Natural killer cell treated with Interleukin-12 subunit alpha and Interleukin-12 subunit beta and Interleukin-15 and Interleukin-18, amount 100 ng/mL, for 72 hours (primary cell): ENCODE results near the gene TPRA1. TPM values are rescaled to one million over a fixed set of nuclear protein-coding genes. Genes with fewer than 3 reads are reported as not detected.
"Not testable (repeated sequence)": the region's sequence is repeated elsewhere in the genome, so short reads cannot be mapped to it uniquely, and the experiment has no call there.

Experiments
- ATAC-seq, 2 donors: fragments of 150-1000 bp; cut with Tn5 transposase in 1 of 2; sonication (Bioruptor Pico), chemical (Tn5 transposase) in 1 of 2; 2 replicates each; pipeline ENCODE4 v1.10.0; 2021
- DNase-seq: peaks from one replicate; pipeline ENCODE4 v3.0.0; 2022; ENCODE audit warnings: low spot score
- H3K27ac Mint-ChIP-seq, 2 donors: 1 replicate in 1 of 2; 2 replicates in 1 of 2; pipeline ENCODE4 v1.8.0; 2022; ENCODE audit warnings: mixed read lengths in 2 of 2, mild to moderate bottlenecking in 1 of 2, moderate library complexity in 1 of 2
- H3K27me3 Mint-ChIP-seq, 2 donors: 1 replicate in 1 of 2; 2 replicates in 1 of 2; pipeline ENCODE4 v1.8.0; 2022; ENCODE audit warnings: mixed read lengths in 2 of 2
- H3K36me3 Mint-ChIP-seq: one replicate; pipeline ENCODE4 v1.8.0; 2022; ENCODE audit warnings: mixed read lengths
- H3K4me1 Mint-ChIP-seq, 2 donors: 1 replicate in 1 of 2; 2 replicates in 1 of 2; pipeline ENCODE4 v1.8.0; 2022; ENCODE audit warnings: low read depth in 2 of 2, mixed read lengths in 2 of 2, mild to moderate bottlenecking in 1 of 2
- H3K4me3 Mint-ChIP-seq: one replicate; pipeline ENCODE4 v1.8.0; 2022; ENCODE audit warnings: mixed read lengths
- H3K9me3 Mint-ChIP-seq: 2 replicates; pipeline ENCODE4 v1.8.0; 2022; ENCODE audit warnings: mixed read lengths
- total RNA-seq, 2 donors: library from RNA; stranded (reverse); gene quantifications; one replicate each; pipeline ENCODE4 v1.2.3, GENCODE V29; 2022

TPRA1 gene
- total RNA-seq, 2 donors from 2014 or later: 29.4 to 54.9 TPM

DNA sequence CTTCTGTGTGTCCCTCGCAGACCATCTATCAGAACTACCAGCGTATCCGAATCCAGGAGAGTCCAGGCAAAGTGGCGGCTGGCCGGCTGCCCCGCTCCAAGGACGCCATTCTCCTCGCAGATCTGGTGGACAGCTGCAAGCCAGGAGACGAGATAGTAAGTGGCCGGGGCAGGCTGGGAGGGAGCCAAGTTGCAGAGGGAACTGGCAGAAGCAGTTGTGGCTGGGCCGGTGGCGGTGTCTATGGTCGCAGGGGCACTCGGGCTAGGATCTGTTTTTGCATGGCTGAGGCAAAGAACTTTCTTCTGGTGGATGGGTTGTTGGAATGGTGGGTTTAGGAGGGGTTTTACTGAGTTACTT is 17.8 kb upstream of the TPRA1 start:
- no peak overlapping the region for H3K27ac Mint-ChIP-seq
- peaks cover 33% of the 10 kb centered on the region for H3K36me3 Mint-ChIP-seq

DNA sequence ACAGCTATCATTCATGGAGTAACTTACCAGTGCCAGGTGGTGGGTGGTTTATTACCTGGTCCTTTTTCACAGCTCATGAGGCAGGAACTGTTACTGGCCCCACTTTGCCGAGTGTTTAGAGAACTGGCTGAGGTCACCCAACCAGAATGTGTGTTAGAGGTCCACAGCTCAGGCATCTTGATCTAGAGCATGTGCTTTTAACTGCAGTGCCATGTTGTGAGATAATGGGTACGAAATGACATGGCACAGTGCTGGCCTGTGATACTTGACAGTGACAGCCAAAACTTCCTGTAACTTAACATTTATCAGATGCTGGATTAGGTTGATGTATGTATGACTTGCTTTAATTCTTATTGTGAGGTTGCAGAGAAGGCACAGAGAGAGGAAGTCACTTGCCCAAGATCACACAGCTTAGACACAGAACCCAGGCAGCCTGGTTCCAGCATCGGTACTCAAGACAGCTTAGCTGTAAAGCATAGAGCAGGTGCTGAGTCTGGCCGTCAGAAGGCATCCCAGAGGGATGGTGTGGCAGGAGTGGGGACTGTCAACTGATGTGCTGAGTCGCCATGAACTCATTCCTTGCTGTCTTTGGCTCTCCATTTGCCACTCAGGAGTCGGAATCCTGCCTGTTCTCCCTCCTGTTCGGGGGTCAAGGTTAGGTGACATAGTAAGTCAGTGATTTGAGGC is 17.3 kb upstream of the TPRA1 start:
- Mint-ChIP-seq H3K4me3 (no peak overlapping the region), H3K9me3 (no peaks in the 10 kb centered on the region), H3K4me1 (peaks cover 0 to 9% of the 10 kb centered on the region in 2 donors), H3K27me3 (no peaks in the 10 kb centered on the region), H3K36me3 (peaks cover 33% of the 10 kb centered on the region), H3K27ac (no peak overlapping the region)
- ATAC-seq: no peak
- DNase-seq: no peak

More for the DNA sequence above, 17.8 kb upstream of the TPRA1 start:
- ATAC-seq: no peak
- no peak for DNase-seq
- Mint-ChIP-seq H3K27me3 (no peaks in the 10 kb centered on the region), H3K4me3 (no peak overlapping the region), H3K4me1 (peaks cover 0 to 13% of the 10 kb centered on the region in 2 donors), H3K9me3 (no peaks in the 10 kb centered on the region)

DNA sequence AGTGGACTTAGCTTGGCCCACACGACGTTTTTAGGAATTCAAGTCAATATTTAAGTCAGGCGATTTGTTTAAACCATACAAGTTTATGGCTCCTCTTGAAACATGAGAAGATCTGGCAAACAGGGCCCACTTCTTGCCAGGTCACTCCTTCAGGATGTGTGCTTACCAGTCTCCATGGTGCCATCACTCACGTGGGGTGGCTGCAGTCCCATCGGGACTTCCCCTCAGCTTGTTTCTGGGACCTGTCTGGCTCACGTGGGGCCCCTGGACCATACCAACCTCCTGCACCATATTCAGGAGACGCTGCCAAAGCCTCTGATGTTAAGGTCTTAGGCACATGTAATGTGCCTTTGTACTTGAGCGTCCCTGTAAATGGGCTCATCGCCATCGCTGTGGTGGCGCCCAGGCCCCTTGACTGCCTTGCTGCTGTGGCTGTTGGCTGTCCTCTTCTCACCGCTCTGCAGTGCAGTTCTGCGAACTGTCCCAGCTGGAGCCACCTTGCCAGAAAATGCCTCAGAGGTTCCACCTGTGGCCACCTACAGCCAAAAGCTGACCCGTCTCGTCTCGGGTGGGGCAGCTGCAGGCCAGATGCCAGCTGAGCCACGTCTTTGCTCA is 16.6 kb upstream of the TPRA1 start:
- no peaks in the 10 kb centered on the region for H3K27me3 Mint-ChIP-seq
- DNase-seq (no peak), ATAC-seq (no peak)
- peaks cover 33% of the 10 kb centered on the region for H3K36me3 Mint-ChIP-seq
- H3K4me3 Mint-ChIP-seq: no peak overlapping the region
- no peaks in the 10 kb centered on the region for H3K9me3 Mint-ChIP-seq
- peaks cover 6 to 15% of the 10 kb centered on the region in 2 donors for H3K4me1 Mint-ChIP-seq
- no peak overlapping the region for H3K27ac Mint-ChIP-seq

DNA sequence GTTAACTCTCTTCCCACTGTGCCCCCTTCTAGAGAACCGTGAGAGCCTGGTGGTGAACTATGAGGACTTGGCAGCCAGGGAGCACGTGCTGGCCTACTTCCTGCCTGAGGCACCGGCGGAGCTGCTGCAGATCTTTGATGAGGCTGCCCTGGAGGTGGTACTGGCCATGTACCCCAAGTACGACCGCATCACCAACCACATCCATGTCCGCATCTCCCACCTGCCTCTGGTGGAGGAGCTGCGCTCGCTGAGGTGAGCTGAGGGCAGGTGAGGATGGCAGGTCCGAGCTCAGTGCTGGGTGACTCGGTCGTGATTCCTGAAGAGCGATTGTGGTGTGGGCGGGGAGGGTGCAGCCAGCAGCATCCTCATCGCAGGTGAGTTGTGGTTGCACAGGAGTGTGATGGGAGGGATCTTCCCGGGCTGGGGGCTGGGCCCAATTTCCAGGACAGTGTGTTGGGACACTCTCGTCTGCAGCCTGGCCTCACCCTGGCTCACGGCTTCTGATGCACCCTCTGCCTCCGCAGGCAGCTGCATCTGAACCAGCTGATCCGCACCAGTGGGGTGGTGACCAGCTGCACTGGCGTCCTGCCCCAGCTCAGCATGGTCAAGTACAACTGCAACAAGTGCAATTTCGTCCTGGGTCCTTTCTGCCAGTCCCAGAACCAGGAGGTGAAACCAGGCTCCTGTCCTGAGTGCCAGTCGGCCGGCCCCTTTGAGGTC is 15.7 kb upstream of the TPRA1 start:
- ATAC-seq (peak in 1 of 2 donors; percentile 11), DNase-seq (no peak)
- peaks cover 10 to 15% of the 10 kb centered on the region in 2 donors for H3K4me1 Mint-ChIP-seq
- H3K36me3 Mint-ChIP-seq: peaks cover 36% of the 10 kb centered on the region
- no peak overlapping the region for H3K4me3 Mint-ChIP-seq
- no peaks in the 10 kb centered on the region for H3K9me3 Mint-ChIP-seq
- H3K27me3 Mint-ChIP-seq: no peaks in the 10 kb centered on the region
- H3K27ac Mint-ChIP-seq: no peak overlapping the region

DNA sequence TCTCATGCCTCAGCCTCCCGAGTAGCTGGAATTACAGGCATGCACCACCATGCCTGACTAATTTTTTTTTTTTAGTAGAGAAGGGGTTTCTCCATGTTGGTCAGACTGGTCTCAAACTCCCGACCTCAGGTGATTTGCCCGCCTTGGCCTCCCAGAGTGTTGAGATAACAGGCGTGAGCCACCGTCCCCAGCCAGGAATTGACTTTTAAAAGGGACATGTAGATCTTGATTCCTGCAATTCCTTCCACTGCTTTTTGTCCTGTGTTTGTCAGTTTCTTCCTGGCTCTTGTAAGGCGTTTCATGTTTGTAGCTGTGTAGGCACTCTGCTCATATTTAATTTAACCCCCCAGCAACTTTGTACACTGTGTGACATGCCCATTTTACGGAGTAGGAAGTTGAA is 15.0 kb upstream of the TPRA1 start:
- H3K27me3 Mint-ChIP-seq, DNase-seq, H3K4me3 Mint-ChIP-seq, H3K27ac Mint-ChIP-seq, H3K9me3 Mint-ChIP-seq, ATAC-seq: not testable (repeated sequence)
- peaks cover 10 to 15% of the 10 kb centered on the region in 2 donors for H3K4me1 Mint-ChIP-seq
- peaks cover 34% of the 10 kb centered on the region for H3K36me3 Mint-ChIP-seq

DNA sequence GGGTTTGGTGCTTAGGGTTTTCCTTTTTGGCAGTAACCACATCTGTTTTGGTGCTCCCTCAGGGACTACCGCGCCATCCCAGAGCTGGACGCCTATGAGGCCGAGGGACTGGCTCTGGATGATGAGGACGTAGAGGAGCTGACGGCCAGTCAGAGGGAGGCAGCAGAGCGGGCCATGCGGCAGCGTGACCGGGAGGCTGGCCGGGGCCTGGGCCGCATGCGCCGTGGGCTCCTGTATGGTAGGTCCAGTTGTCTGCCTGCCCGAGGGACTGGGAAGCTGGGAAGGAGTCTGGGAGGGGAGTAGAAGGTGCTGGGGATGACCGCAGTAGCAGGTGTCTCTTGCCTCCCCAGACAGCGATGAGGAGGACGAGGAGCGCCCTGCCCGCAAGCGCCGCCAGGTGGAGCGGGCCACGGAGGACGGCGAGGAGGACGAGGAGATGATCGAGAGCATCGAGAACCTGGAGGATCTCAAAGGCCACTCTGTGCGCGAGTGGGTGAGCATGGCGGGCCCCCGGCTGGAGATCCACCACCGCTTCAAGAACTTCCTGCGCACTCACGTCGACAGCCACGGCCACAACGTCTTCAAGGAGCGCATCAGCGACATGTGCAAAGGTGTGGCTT is 14.1 kb upstream of the TPRA1 start:
- ATAC-seq (no peak), DNase-seq (no peak)
- no peaks in the 10 kb centered on the region for H3K27me3 Mint-ChIP-seq
- H3K4me1 Mint-ChIP-seq: peaks cover 11 to 15% of the 10 kb centered on the region in 2 donors
- peaks cover 31% of the 10 kb centered on the region for H3K36me3 Mint-ChIP-seq
- H3K4me3 Mint-ChIP-seq: no peak overlapping the region
- H3K9me3 Mint-ChIP-seq: no peaks in the 10 kb centered on the region
- no peak overlapping the region for H3K27ac Mint-ChIP-seq

DNA sequence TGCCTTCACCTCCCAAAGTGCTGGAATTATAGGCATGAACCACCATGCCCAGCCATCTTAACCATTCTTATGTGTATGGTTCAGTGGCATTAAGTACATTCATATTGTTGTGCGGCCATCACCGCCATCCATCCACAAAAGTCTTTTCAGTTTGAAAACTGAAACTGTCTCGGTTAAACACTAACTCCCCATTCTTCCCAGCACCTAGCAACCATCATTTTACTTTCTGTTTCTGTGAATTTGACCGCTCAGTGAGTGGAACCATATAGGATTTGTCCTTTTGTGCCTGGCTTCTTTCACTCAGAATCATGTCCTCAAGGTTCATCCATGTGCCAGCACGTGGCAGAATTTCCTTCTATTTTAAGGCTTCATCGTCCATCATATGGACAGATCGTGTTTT is 13.5 kb upstream of the TPRA1 start:
- no peak for DNase-seq
- H3K36me3 Mint-ChIP-seq: peaks cover 30% of the 10 kb centered on the region
- H3K4me1 Mint-ChIP-seq: peaks cover 17 to 18% of the 10 kb centered on the region in 2 donors
- no peak overlapping the region for H3K4me3 Mint-ChIP-seq
- no peaks in the 10 kb centered on the region for H3K9me3 Mint-ChIP-seq
- no peak overlapping the region for H3K27ac Mint-ChIP-seq
- H3K27me3 Mint-ChIP-seq: no peaks in the 10 kb centered on the region
- no peak for ATAC-seq

DNA sequence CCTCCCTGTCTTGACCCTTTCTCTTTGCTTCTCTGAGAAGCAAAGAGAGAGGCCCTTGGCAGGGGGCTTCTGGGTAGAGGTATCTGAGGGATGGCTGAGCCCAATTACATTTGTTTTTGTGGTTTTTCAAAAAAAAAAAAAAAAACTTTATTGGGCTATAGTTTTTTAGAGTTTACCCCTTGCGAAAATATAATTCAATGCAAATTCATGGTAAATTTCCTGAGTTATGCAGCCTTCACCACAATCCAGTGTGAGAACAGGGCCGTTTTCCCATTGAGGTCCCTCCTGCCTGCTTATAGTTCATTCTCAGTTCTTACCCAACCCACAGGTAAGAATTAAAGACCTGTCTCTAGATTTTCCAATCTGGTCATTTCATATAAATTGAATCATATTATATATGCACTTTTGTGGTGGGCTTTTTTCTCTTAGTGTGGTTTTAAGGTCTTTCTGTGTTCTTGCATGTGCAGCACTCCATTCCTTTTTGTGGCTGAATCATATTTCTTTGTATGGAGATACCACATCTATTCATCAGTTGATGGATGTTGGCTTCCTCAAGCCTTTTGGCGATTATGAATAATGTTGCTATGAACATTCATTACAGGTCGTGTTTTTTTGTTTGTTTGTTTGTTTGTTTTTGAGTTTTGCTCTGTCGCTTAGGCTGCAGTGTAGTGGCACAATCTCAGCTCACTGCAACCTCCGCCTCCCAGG is 10.4 kb upstream of the TPRA1 start:
- H3K27ac Mint-ChIP-seq: no peak overlapping the region
- no peaks in the 10 kb centered on the region for H3K9me3 Mint-ChIP-seq
- H3K36me3 Mint-ChIP-seq: peaks cover 21% of the 10 kb centered on the region
- H3K4me1 Mint-ChIP-seq: peaks cover 27 to 30% of the 10 kb centered on the region in 2 donors
- no peaks in the 10 kb centered on the region for H3K27me3 Mint-ChIP-seq
- peak overlapping the region; percentile 95 for H3K4me3 Mint-ChIP-seq
- DNase-seq (no peak), ATAC-seq (no peak)

DNA sequence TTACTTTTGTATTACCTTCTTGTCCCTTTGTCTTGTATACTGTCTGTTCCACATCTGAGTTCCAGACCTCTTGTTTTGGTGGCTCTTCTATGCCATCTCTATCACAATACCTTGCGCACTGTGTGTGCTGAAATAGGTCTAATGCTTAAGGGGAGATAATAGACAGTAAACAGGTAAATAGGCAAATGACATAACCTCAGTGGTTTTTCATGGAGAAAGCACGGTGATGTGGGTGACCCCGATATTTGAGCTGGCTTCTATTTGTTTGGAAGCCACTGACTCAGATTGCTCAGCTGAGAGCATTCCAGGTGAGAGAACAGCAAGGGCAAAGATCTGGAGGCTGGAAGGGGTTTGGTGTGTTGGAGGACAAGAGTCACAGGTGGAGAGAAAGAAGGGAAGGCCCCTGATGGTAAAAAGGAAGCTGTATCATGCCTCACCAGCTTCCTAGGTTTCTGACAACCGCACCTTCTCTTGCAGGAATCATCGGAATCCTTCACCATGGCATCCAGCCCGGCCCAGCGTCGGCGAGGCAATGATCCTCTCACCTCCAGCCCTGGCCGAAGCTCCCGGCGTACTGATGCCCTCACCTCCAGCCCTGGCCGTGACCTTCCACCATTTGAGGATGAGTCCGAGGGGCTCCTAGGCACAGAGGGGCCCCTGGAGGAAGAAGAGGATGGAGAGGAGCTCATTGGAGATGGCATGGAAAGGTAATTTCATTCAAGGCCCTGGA is 8.5 kb upstream of the TPRA1 start:
- DNase-seq: no peak
- no peaks in the 10 kb centered on the region for H3K27me3 Mint-ChIP-seq
- H3K4me3 Mint-ChIP-seq: peak overlapping the region; percentile 95
- H3K27ac Mint-ChIP-seq: peak overlapping the region; percentile 88 to 91
- H3K9me3 Mint-ChIP-seq: no peaks in the 10 kb centered on the region
- peaks cover 17% of the 10 kb centered on the region for H3K36me3 Mint-ChIP-seq
- H3K4me1 Mint-ChIP-seq: peaks cover 25 to 30% of the 10 kb centered on the region in 2 donors
- ATAC-seq: no peak

DNA sequence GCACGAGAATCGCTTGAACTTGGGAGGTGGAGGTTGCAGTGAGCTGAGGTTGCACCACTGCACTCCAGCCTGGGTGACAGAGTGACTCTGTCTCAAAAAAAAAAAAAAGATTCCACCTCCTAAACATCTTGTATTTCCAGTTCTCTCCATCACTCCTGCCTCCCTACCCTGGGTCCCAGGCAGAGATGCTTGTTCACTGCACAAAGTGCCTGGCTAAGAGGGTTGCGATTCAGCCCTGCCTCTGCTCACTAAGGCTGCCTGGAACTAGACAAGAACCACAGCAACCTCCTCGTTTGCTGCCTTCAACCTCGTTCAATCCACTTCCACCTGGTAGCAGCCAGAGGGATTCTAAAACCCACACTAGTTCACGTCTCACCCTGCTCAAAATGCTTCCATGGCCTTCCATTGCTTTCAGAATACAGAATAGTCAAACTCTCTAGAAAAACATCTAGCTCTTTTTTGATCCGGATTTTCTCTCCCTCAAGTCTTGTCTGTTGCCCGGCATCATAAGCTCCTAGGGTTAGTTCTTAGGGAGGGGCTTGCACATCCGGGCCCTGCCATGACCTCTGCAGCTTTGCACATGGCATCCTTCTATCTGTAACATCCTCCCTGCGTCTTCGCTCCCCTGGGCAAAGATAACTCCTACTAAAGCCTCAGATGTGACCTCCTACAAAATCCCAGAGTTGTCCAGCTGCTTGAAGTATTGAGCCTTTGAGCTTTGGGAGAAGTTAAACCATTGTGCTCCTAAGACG is 6.7 kb upstream of the TPRA1 start:
- Mint-ChIP-seq H3K4me1 (peaks cover 19 to 25% of the 10 kb centered on the region in 2 donors), H3K36me3 (peaks cover 12% of the 10 kb centered on the region), H3K4me3 (peak overlapping the region; percentile 95), H3K27me3 (no peaks in the 10 kb centered on the region), H3K9me3 (no peaks in the 10 kb centered on the region), H3K27ac (peak overlapping the region; percentile 88 to 91)
- ATAC-seq (no peak), DNase-seq (no peak)

DNA sequence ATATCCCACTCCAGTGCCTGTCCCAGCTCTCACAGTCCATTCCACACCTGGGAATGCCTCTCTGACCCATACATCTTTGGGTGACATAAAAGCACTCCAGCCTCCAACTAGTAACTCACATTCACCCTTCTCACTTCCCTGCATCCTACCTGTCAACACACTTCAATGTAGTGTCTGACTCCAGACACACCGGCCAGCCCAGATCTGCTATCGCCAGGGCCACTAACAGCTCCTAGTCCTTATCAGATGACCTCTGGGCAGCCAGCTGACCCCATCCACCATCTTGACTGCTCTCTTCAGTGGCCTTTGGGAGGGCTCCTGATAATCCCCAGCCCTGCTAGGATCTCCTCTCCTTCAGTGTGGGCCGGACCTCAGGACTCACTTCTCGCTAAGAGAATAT is 4.8 kb upstream of the TPRA1 start:
- peaks cover 6% of the 10 kb centered on the region for H3K36me3 Mint-ChIP-seq
- no peaks in the 10 kb centered on the region for H3K27me3 Mint-ChIP-seq
- no peak overlapping the region for H3K27ac Mint-ChIP-seq
- H3K4me1 Mint-ChIP-seq: peaks cover 28 to 31% of the 10 kb centered on the region in 2 donors
- no peak for ATAC-seq
- no peak overlapping the region for H3K4me3 Mint-ChIP-seq
- H3K9me3 Mint-ChIP-seq: no peaks in the 10 kb centered on the region
- DNase-seq: no peak

DNA sequence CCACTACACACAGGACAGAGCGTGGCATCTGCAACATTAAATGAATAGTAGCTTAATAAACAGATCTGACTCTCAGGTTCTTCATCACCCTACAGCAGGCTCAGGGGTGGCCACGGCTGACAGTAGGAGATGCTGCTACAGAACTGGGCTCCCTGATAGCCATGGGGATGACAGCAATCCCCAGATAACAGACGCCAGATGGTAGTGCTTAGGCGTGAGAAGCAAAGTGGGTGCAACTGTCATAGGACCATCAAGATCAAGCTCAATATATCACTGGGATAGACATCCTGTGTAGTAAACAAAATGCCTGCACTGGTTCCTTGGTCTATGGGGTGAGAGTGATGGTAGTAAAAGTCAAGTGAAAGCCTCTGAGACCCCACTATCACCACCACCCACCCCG is 2.6 kb upstream of the TPRA1 start:
- Mint-ChIP-seq H3K36me3 (no peaks in the 10 kb centered on the region), H3K27me3 (no peaks in the 10 kb centered on the region), H3K9me3 (no peaks in the 10 kb centered on the region), H3K27ac (no peak overlapping the region), H3K4me3 (no peak overlapping the region), H3K4me1 (peaks cover 28 to 32% of the 10 kb centered on the region in 2 donors)
- no peak for DNase-seq
- ATAC-seq: no peak
